ENCODE results near the gene KCNQ5.
"Not testable (repeated sequence)": the region's sequence is repeated elsewhere in the genome, so short reads cannot be mapped to it uniquely, and the experiment has no call there.

KCNQ5 gene

GRCh38 chr6:73233048-73233447 lies 611.2 kb downstream of the KCNQ5 start:
- no peak for TF ChIP-seq CTCF (IDR thresholded peaks at IDR 0.05; ENCODE audit: control insufficient read depth, extremely low read depth, insufficient read depth)
- no peak overlapping the region for H3K4me3 ChIP-seq (ENCODE audit: low read depth, low read length)
- no peak for DNase-seq (ENCODE audit: low read depth)

- H3K4me3 ChIP-seq (ENCODE audit: low read depth, low read length); DNase-seq (ENCODE audit: low read depth): not testable (repeated sequence)
These were observed 612.1 kb downstream of the KCNQ5 start for GRCh38 chr6:73233971-73234370.

- no peak for DNase-seq (ENCODE audit: low read depth)
- no peak for TF ChIP-seq CTCF (IDR thresholded peaks at IDR 0.05; ENCODE audit: control insufficient read depth, extremely low read depth, insufficient read depth)
- no peak overlapping the region for H3K4me3 ChIP-seq (ENCODE audit: low read depth, low read length)
These were observed 612.9 kb downstream of the KCNQ5 start for GRCh38 chr6:73234733-73235132.

GRCh38 chr6:73236144-73236750 lies 614.4 kb downstream of the KCNQ5 start:
- no peak for TF ChIP-seq CTCF (IDR thresholded peaks at IDR 0.05; ENCODE audit: control insufficient read depth, extremely low read depth, insufficient read depth)
- DNase-seq (ENCODE audit: low read depth), result no peak
- H3K4me3 ChIP-seq (ENCODE audit: low read depth, low read length), result no peak overlapping the region

- H3K4me3 ChIP-seq (ENCODE audit: low read depth, low read length), result no peak overlapping the region
- no peak for TF ChIP-seq CTCF (IDR thresholded peaks at IDR 0.05; ENCODE audit: control insufficient read depth, extremely low read depth, insufficient read depth)
- no peak for DNase-seq (ENCODE audit: low read depth)
These were observed 618.9 kb downstream of the KCNQ5 start for GRCh38 chr6:73240730-73241129.

GRCh38 chr6:73242001-73242400 lies 620.1 kb downstream of the KCNQ5 start:
- no peak for TF ChIP-seq CTCF (IDR thresholded peaks at IDR 0.05; ENCODE audit: control insufficient read depth, extremely low read depth, insufficient read depth)
- no peak overlapping the region for H3K4me3 ChIP-seq (ENCODE audit: low read depth, low read length)
- DNase-seq (ENCODE audit: low read depth), result no peak
